ENCODE data around the gene HSPA13.

DNA sequence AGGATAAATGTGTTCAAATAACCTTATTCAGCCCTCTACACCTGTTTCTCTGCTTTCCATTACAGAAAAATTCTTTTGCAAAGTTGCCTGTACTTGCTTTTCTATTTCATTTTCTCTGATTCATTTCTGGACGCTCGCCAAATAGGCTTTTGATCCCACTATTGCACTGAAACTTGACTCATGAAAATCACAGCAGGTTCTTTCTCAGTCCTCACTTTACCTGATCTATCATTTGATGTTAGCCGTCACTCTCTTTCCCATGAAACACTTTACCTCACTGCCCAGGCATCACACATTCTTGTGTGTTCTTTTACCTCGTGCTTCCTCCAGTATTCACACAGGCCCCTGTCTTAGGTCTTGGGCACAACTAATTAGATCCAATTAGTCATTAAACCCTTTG lies 26.2 kb downstream of the HSPA13 start:
- no peak for TF ChIP-seq EZH2phosphoT487 (IDR thresholded peaks at IDR 0.05; ENCODE audit: unreplicated experiment)
- TF ChIP-seq, protein P1, sequence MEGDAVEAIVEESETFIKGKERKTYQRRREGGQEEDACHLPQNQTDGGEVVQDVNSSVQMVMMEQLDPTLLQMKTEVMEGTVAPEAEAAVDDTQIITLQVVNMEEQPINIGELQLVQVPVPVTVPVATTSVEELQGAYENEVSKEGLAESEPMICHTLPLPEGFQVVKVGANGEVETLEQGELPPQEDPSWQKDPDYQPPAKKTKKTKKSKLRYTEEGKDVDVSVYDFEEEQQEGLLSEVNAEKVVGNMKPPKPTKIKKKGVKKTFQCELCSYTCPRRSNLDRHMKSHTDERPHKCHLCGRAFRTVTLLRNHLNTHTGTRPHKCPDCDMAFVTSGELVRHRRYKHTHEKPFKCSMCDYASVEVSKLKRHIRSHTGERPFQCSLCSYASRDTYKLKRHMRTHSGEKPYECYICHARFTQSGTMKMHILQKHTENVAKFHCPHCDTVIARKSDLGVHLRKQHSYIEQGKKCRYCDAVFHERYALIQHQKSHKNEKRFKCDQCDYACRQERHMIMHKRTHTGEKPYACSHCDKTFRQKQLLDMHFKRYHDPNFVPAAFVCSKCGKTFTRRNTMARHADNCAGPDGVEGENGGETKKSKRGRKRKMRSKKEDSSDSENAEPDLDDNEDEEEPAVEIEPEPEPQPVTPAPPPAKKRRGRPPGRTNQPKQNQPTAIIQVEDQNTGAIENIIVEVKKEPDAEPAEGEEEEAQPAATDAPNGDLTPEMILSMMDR (conservative IDR thresholded peaks at IDR 0.05; ENCODE audit: low read depth in 2 of 2): no peak
- no peak for TF ChIP-seq POLR2AphosphoS5 (IDR thresholded peaks at IDR 0.05; ENCODE audit: low read depth)
- no peak for TF ChIP-seq EZH2 (IDR thresholded peaks at IDR 0.05; ENCODE audit: low read depth, unreplicated experiment)
- TF ChIP-seq ZNF331 (CRISPR knock-in tag; IDR thresholded peaks at IDR 0.05; ENCODE audit: low read depth): no peak
- TF ChIP-seq, protein P2, sequence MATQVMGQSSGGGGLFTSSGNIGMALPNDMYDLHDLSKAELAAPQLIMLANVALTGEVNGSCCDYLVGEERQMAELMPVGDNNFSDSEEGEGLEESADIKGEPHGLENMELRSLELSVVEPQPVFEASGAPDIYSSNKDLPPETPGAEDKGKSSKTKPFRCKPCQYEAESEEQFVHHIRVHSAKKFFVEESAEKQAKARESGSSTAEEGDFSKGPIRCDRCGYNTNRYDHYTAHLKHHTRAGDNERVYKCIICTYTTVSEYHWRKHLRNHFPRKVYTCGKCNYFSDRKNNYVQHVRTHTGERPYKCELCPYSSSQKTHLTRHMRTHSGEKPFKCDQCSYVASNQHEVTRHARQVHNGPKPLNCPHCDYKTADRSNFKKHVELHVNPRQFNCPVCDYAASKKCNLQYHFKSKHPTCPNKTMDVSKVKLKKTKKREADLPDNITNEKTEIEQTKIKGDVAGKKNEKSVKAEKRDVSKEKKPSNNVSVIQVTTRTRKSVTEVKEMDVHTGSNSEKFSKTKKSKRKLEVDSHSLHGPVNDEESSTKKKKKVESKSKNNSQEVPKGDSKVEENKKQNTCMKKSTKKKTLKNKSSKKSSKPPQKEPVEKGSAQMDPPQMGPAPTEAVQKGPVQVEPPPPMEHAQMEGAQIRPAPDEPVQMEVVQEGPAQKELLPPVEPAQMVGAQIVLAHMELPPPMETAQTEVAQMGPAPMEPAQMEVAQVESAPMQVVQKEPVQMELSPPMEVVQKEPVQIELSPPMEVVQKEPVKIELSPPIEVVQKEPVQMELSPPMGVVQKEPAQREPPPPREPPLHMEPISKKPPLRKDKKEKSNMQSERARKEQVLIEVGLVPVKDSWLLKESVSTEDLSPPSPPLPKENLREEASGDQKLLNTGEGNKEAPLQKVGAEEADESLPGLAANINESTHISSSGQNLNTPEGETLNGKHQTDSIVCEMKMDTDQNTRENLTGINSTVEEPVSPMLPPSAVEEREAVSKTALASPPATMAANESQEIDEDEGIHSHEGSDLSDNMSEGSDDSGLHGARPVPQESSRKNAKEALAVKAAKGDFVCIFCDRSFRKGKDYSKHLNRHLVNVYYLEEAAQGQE (IDR thresholded peaks at IDR 0.05; ENCODE audit: unreplicated experiment): no peak
- TF ChIP-seq ZNF114 (CRISPR knock-in tag; IDR thresholded peaks at IDR 0.05): no peak
